Posterior cingulate gyrus (tissue), 11 donors: ENCODE results near the gene SLC6A5.

ENCODE experiments used
- DNase-seq, 10 donors: peaks; one replicate each; pipeline versions ENCODE4 v3.0.0 to v3.0.0-alpha.2; 2020 to 2021; ENCODE audit warnings: mixed read lengths in 3 of 10
- intact Hi-C: fragments of 100-400 bp; cut with DNase I; formaldehyde crosslinking; loops from one replicate; pipeline ENCODE4 v1.15.1; 2023

The SLC6A5 gene

DNA sequence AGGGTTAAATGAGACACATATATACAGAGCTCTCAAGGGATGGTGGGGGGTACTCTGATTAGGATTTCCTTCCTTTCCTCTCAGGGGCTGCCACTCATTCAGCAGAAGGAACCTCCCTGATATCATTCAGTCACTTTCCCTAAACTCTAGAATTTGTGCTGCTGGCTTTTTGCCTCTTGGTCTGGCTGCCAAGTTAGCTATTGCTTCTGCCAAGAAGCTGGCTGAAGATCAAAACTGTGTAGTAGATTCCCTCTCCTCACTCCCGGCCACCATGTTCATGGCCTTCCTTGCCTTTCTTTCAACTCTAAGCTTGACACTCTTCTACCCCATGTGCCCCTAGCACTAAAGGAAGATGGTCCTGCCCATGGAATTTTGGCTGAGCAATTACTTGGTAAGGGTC lies 18.7 kb downstream of the SLC6A5 start:
- intact Hi-C loops, result no loop called here
- no peak for DNase-seq

DNA sequence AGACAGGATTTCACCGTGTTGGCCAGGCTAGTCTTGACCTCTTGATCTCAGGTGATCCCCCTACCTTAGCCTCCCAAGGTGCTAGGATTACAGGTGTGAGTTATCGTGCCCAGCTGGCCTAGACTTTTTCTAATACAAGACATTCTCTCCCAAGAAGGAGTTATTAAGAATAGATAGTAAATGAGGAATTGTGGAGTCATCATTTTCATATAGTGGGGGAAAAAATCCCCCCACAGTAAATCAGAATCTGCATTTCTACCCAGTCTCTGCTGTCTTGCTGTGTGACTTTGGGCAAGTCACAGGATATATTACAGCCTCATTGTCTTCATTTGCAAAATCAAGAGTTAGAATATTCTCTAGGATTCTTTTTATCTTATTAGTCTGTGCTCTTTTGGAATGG lies 21.6 kb downstream of the SLC6A5 start:
- intact Hi-C loops, result no loop called here
- DNase-seq, result no peak

DNA sequence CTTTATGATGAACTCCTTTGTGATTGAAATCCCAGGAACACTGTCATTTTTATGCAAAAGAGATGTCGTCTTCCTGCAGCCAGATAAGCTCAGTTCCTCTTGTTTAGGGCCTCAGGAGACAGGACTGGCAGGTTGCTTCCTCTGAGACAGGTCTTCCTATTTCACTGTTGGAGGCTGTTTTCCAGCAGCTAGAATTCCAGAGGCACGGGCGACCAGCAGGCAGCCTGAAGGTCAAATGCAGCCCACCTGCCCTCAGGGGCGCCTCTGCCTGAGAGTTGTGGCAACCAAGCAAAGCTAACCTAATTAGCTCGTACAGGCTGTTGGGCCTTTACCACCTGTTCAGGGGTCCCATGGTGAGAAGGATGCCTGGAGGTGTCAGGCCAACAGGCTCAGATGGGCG lies 22.3 kb downstream of the SLC6A5 start:
- intact Hi-C loops, result no loop called here
- no peak for DNase-seq

DNA sequence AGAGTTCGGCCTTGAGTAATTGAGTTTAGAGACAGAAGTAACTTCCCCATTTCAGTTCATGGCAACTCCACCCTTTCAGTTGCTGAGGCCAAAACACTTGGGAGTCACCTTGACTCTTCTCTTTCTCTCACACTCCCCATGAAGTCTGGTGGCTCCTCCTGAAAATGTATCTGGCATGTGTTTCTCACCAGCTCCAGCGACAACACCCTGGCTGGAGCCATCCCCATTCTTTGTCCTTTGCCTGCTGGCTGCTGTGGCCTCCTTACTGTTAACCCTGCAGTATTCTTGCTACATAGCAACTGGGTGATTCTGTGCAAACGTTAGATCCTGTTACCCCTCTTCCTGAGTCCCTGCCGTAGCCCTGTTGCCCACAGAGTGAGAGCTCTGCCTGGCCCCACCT lies 23.8 kb downstream of the SLC6A5 start:
- intact Hi-C loops, result no loop called here

DNA sequence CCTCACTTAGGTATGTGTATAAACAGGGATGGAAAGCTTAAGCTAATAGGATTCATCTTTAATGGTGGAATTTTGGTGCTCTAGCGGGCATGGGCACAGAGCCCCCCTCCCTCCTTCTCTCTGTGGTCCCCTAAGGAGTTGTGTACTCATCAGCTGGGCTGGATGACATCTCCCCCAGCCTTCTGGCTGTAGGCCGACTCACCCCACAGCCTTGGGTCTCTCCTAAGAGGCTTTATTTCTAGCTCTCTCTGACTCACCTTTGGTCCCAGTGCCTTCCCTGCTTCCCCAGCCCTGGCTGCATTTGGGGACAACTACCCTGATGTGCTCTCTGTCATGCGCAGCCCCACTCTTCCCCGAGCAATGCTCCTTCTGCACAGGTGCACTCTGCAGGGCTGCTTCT lies 26.9 kb downstream of the SLC6A5 start:
- intact Hi-C loops, result no loop called here
- DNase-seq, result no peak

More for the DNA sequence above, 23.8 kb downstream of the SLC6A5 start:
- DNase-seq, result no peak

DNA sequence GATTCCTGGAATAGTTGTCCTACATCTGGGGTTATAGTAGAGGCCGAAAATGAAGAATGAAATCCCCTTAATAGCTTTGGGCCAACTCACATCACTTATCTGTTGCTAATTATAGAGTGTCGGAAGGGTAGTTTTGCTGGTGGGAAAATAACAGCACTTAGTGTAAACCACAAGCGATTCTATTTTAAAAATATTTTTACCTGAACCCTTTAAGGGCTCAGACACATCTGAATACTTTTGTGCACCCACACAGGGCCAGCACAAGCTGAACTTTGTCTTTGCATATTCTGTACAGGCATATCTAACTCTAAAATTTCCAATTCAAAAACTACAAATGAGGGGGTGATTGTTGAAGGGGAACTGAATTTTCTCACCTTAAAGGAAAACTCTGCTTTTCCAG lies 27.6 kb downstream of the SLC6A5 start:
- intact Hi-C loops, result no loop called here
- DNase-seq, result no peak

DNA sequence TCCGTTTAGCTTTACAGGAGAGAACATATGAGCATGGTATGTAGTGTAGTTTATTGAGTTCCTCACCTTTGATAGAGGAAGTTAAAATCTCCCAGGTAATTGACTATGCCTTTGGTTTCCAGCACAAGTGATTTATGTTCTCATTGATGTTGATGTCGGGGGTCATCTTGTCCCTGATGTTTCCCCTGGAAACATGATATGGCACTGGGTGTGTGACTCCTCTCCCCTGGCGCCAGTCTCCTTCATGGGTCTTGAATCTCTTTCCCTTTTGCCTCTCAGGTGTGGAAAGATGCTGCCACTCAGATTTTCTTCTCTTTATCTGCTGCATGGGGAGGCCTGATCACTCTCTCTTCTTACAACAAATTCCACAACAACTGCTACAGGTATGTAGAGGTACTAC lies 28.3 kb downstream of the SLC6A5 start:
- DNase-seq, result no peak
- intact Hi-C loops, result no loop called here

DNA sequence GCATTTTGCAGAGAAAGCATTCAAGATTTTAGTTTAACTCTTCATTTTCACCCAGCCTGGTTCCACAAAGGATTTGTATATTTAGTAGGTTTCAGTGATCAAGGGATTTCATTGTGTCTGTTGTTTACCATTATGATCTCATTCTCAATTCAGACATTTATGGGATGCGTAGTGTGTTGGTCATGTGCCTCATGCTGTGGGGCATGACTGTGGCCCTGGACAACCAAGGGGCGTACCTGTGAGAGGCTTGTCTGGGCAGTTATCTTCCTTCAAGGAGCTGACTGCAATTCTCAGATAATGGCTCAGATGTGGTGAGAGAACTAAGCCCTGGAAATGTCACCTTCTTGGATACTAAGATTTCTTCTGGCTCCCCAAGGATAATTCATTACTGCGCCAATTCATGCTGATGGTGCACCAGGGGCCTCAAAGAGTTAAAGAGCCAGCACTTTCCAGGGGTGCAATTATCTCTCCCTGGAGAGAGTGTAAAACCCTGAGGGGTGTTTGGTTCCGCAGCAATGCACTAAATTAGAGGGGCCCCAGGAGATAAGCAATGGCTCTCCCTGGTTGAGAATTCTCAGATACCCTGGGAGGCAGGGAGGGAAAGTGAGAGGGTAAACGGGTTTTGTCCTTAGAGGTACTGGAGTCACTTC lies 32.2 kb downstream of the SLC6A5 start:
- intact Hi-C loops, result no loop called here
- DNase-seq, result no peak

DNA sequence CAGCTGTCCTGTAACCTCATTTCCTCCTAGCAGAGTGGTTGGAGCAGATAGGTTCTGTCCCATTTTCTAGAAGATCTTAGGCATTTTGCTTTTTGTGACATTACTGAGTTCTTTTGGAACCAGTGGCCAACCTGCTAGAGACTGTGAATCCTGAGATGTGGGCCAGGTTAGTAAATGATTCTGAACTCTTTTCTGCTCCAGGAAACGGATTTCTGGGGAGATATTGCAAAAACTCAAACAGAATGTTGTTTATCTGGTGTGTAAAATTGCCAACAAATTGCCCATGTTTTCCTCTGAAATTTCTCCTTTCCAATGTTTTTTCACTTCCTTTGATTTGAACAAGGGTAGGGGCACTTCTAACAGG lies 32.7 kb downstream of the SLC6A5 start:
- intact Hi-C loops, result no loop called here
- no peak for DNase-seq

DNA sequence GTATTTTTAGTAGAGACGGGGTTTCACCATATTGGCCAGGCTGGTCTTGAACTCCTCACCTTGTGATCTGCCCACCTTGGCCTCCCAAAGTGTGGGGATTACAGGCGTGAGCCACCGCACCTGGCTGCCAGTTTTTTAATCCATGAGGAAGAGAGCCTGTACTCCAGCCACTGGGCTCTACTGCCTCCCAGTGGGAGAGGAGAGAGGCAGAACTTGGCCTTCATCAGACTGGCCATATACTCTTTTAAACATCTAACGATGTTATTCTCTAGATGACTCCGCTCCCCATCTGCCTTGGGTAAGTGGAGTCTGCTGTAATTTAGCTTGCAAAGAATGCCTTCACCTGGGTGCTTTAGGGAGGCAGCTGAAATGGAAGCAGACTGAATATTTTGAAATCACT lies 34.6 kb downstream of the SLC6A5 start:
- intact Hi-C loops, result no loop called here
- DNase-seq, result no peak

DNA sequence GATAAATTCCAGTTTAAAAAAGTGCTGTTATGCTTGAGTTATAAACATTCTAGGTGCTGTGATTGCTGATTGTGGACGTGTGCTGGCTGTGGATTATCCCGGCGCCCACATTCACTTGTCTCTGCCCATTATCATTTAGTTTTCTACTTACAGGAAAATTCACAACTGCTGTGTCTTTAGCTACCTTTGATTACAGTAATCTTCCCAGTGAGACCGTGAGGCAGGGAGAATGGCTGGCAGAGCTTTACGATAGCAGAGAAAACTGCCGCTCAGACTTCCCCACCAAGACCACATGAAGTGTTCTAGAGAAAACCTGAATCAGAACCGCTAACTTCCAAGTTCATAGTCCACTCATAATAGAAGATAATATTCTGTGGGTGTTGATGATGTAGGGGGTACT lies 35.4 kb downstream of the SLC6A5 start:
- intact Hi-C loops, result no loop called here
- DNase-seq, result no peak

DNA sequence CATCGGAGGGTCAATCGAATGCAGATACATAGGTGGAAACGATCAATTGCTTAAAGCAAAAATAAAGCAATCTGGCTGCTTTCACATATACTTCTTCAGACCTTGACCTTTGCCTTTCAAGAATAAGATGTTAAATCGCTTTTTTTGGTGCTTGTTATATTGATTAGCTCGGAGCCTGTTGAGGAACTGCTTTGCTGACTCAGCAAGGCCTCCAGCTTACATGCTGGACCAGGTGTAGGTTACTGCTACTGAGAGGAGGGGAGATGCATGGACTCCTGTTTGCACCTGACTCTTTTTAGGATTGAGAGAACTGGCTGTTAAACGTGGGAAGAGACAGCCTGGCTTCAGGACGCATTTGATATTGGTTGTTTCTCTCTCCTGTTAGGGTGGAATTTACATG lies 38.7 kb downstream of the SLC6A5 start:
- no peak for DNase-seq
- intact Hi-C loops, result no loop called here

DNA sequence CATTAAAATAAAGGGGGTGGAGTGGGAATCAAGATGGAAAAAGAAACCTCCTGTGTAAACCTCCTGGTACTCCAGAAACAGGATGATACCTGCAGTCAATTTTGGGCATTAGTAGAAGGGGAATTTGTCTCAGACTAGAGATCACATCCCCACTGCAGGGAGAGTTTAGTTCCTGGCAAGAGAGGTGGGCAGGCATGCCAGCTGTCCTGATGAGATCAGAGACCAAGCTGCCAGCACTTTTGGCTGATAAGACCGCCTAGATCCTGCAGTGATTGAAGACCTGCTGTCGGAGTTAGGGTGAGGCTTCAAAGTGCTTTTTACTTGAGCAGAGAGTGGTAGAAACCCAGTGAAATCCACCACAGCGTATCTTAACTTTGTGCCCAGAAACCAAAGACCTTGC lies 40.3 kb downstream of the SLC6A5 start:
- intact Hi-C loops, result loop anchor here (10.0 kb wide), 2 partner anchors 235 to 1665 kb away; no protein-coding TSS in a partner anchor
- DNase-seq, result no peak

DNA sequence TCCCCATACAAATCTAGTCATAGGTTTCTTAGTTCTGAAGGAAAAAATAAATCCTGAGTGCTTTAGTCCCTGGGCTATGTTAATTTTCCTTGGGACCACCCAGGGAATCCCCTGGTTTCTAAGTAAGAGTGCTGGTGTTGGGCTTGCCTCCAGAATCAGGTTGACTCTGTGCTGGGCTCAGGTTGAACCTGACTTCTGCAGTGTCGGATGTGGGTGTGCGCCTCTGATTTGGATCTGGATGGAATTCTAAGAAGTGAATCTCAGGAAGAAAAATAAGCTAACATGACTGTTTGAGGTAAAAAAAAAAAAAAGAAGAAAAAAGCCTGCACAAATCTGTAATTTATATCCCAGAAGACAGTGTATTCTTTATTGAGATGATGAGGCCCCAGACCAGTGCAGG lies 41.0 kb downstream of the SLC6A5 start:
- intact Hi-C loops, result loop anchor here (10.0 kb wide), 2 partner anchors 234 to 1664 kb away; no protein-coding TSS in a partner anchor
- no peak for DNase-seq

DNA sequence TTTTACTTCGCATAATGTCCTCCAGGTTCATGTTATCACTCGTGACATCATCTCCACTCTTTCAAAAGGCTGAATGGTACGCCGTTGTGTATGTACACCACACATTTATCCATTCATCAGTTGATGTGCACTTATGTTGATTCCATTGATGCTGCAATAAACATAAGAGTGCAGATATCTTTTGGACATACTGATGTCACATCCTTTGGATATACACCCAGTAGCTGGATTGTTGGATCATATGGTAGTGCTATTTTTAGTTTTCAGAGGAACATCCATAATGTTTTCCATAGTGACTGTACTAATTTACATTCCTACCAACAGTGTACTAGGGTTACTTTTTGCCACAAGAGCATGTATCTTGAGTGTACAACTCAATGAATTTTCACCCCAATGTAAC lies 45.0 kb downstream of the SLC6A5 start:
- intact Hi-C loops, result loop anchor here (10.0 kb wide), 2 partner anchors 230 to 1660 kb away; no protein-coding TSS in a partner anchor
- no peak for DNase-seq

DNA sequence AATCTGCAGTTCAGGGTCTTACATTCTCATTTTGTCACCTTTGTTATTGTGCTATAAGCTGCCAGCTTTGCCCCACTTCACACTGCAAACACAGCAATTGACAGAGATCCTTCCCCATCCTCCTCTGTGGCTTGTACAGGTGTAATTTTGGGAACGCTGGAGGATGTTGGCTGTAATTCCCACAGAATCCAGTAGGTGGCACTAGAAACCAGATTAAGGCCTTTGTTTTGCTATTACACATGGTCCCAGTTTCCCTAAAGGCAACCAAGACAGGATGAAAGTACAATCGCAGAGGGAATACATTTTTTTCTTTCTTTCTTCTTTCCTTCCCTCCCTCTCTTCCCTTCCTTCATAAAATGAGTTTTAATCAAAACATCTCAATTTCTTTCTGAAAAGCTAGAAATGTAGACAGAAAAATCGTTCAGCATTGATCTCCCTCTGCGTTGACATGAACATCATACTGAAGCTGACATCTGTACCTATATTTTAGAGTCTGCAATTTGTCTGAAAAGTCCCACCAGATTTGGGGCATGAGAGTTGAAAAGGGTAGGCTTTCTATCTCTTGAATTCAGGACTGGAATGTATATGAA lies 48.7 kb downstream of the SLC6A5 start:
- intact Hi-C loops, result loop anchor here (5.0 to 10.0 kb wide), 4 partner anchors 227 to 1657 kb away; no protein-coding TSS in a partner anchor
- DNase-seq, result peak in 4 of 10 donors; percentile 40 to 58 (median 44)

DNA sequence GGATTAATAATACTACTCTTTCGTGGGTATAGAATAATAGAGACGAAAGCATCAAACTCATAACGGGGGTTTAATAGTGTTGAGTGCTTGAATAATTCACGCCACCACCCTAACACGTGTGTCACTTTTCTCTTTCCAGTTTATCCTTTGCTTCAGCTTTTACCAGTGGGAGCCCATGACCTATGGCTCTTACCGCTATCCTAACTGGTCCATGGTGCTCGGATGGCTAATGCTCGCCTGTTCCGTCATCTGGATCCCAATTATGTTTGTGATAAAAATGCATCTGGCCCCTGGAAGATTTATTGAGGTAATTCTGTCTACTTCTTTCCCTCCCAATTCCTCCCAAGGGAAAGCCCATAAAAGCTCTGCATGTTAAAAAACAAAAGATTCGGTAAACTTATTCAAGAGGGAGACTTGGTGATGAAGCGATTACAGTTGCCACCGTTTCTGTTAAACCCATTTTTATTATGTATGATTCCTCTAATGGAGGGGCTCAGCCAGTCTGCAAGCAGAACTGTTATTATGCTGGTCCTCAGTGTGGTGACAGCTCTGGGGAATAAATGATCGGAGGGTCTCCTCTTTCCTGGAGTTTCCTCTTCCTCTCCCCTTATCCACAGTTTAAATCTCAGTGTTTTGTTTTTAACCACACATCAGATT lies 52.9 kb downstream of the SLC6A5 start:
- intact Hi-C loops, result loop anchor here (10.0 kb wide), 1 partner anchor 1483 kb away; no protein-coding TSS in a partner anchor
- DNase-seq, result no peak

DNA sequence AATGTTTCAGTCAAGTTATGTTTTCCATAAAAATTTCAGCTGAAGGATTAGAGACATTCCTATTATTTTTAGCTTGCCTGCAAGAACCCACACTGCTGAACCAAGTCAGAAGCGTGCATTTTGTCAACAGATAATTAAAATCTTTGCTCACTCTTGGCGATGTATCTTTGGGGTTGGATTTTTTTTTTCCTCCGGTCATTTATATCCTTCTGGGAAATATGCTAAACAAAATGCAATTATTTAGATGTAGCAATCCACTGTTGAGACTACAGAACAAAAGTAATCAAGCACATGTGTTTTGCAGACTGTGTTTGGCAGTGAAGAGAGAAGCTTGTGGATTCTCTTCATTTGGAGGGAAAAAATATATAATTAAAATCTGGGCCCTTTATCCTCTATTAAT lies 54.6 kb downstream of the SLC6A5 start:
- intact Hi-C loops, result loop anchor here (10.0 kb wide), 1 partner anchor 1481 kb away; no protein-coding TSS in a partner anchor

DNA sequence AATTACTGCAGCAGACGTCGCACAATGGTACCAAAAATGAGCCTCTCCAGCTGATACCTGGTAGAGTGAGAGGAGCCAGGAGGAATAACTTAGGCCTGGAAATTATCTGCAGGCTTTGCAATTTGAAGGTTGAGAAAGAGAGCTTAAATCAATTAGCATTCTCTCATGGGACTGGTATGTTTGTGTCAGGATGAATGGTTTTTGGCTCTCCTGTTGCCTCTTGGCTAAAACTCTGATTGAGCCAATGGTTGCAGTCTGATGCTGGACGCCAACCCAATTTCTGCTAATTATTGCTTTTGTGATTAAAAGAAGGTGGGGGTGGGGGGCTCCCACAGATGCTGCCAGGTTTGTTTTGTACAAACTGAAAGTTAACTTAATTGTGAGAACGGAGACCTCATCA lies 57.5 kb downstream of the SLC6A5 start:
- DNase-seq, result no peak
- intact Hi-C loops, result loop anchor here (10.0 kb wide), 1 partner anchor 1478 kb away; no protein-coding TSS in a partner anchor

More for the DNA sequence above, 54.6 kb downstream of the SLC6A5 start:
- no peak for DNase-seq

DNA sequence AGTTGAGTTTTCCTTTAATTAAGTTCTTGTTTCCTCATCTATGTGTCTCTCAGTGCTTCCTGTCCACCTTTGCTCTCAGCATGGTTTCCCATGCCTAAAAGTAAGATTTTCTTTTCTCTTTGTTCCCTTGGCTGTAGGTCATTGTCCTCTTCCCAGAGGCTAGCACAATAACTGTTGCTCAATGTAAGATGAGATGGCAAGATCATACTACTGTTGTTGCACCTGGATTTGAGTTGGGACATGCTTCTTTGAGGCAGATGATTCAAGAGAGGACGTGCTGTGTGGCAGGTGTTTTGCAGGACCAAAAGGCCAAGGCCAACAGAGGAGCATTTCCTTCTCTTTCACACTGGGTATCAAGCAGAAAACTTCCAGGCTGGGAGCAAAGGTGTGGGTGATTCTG lies 58.7 kb downstream of the SLC6A5 start:
- intact Hi-C loops, result loop anchor here (10.0 kb wide), 1 partner anchor 1477 kb away; no protein-coding TSS in a partner anchor
- no peak for DNase-seq

DNA sequence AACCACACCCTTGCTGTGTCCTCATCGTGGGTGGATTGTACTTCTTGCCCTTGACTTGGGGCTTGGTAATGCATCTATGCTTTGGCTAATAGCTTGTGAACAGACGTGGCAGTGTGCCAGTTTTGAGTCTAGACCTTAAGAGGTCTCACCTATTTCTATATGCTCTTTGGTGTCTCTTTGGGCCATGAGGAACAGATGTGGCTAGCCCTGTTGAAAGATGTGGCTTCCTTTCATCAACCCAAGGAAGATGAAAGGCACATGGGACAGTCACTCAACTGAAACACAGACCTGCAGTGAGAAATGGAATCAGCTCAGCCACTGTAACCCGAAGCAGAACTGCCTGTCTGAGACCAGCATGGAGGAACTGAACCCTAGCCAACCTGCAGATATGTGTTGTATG lies 62.0 kb downstream of the SLC6A5 start:
- DNase-seq, result no peak
- intact Hi-C loops, result no loop called here

DNA sequence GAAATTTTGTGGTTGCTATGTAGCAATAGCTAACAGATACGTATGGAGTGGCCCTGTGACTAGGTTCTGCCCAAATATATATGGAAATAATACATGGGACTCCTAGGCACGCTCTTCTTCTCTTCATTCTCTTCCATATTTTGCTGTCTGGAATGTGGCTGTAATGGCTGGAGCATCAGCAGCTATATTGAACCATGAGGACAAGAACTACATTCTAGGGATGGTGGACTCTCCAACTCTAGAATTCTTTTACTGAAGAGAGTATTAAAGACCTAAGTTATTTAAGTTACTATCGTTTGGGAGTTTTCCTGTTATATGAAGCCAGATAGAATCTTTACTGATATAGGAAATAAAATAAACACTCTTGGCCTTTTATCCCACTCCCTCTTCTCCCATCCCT lies 62.4 kb downstream of the SLC6A5 start:
- intact Hi-C loops, result no loop called here
- DNase-seq, result no peak
